IMR-90 (cell line): ENCODE measurements around the gene MCTP2. TPM values are rescaled to one million over a fixed set of nuclear protein-coding genes. Genes with fewer than 3 reads are reported as not detected.
A peak's percentile ranks its signal among the peaks of the same experiment; 100 is the strongest.

Experiments used
- ATAC-seq: fragments of 200-7000 bp; cut with Tn5 transposase; 2 replicates; pipeline ENCODE4 v1.9.1; 2020; ENCODE audit warnings: low read depth, mild to moderate bottlenecking, moderate library complexity
- Bru-seq: library from RNA; stranded (reverse); fragments of 400-500 nt; gene quantifications from one replicate; lab custom pipeline; 2021; lab: Mats Ljungman, UMichigan
- BruChase-seq, 2 experiments: library from RNA; stranded (reverse); fragments of 400-500 nt; gene quantifications; one replicate each; lab custom pipeline; 2021; lab: Mats Ljungman, UMichigan
- BruUV-seq: library from RNA; stranded (reverse); fragments of 400-500 nt; replicated peaks from 2 replicates; lab custom pipeline; 2021; lab: Mats Ljungman, UMichigan
- CTCF ChIA-PET: fragments of 300-600 bp; formaldehyde crosslinking; extraction: SDS; loops from one replicate; lab custom pipeline; 2021; ENCODE audit warnings: antibody characterized with exemption; lab: Yijun Ruan, JAX
- POLR2A ChIA-PET: fragments of 300-600 bp; sonication (Branson Sonifier 250); formaldehyde crosslinking; loops from one replicate; lab custom pipeline; 2022; ENCODE audit warnings: antibody characterized with exemption; ENCODE audit not compliant: unreplicated experiment; lab: Charles Lee
- DNase-seq: peaks from one replicate; pipeline ENCODE4 v3.0.0; 2013
- H2AFZ ChIP-seq: replicated peaks from 2 replicates; pipeline ENCODE3; 2013; ENCODE audit warnings: low read length, mild to moderate bottlenecking; ENCODE audit not compliant: poor library complexity
- H2AK5ac ChIP-seq: 2 replicates; pipeline ENCODE4 v1.6.1; 2013; ENCODE audit warnings: low read depth, low read length, inconsistent platforms
- H2AK9ac ChIP-seq: replicated peaks from 2 replicates; pipeline ENCODE3; 2013; ENCODE audit warnings: mild to moderate bottlenecking, low read depth, low read length, moderate library complexity; ENCODE audit not compliant: poor library complexity
- H2BK120ac ChIP-seq: 2 replicates; pipeline ENCODE4 v1.6.1; 2013; ENCODE audit warnings: low read depth, low read length, inconsistent platforms
- H2BK15ac ChIP-seq: 3 replicates; pipeline ENCODE4 v1.6.1; 2013; ENCODE audit warnings: low read depth, low read length, inconsistent platforms
- H2BK20ac ChIP-seq: 2 replicates; pipeline ENCODE4 v1.6.1; 2013; ENCODE audit warnings: low read depth, mild to moderate bottlenecking, inconsistent platforms, low read length, moderate library complexity
- H2BK5ac ChIP-seq: 2 replicates; pipeline ENCODE4 v1.6.1; 2013; ENCODE audit warnings: mild to moderate bottlenecking, low read depth, low read length, inconsistent platforms; ENCODE audit not compliant: poor library complexity, severe bottlenecking
- H3K14ac ChIP-seq: replicated peaks from 2 replicates; pipeline ENCODE4 v1.6.1; 2013; ENCODE audit warnings: low read depth, low read length, inconsistent platforms
- H3K18ac ChIP-seq: 2 replicates; pipeline ENCODE4 v1.6.1; 2013; ENCODE audit warnings: low read depth, low read length, control low read depth
- H3K23ac ChIP-seq: 2 replicates; pipeline ENCODE4 v1.6.1; 2013; ENCODE audit warnings: low read depth, low read length, inconsistent platforms
- H3K27ac ChIP-seq: 2 replicates; pipeline ENCODE4 v1.5.1; 2013; ENCODE audit warnings: mild to moderate bottlenecking, control low read depth, low read length; ENCODE audit not compliant: insufficient read depth
- H3K27me3 ChIP-seq: 2 replicates; pipeline ENCODE4 v1.6.1; 2013; ENCODE audit warnings: low read length; ENCODE audit not compliant: control insufficient read depth, insufficient read depth
- H3K36me3 ChIP-seq: 2 replicates; pipeline ENCODE4 v1.6.1; 2013; ENCODE audit warnings: low read length, mixed read lengths; ENCODE audit not compliant: control insufficient read depth, insufficient read depth
- H3K4ac ChIP-seq: 2 replicates; pipeline ENCODE4 v1.6.1; 2013; ENCODE audit warnings: low read depth, low read length, inconsistent platforms
- H3K4me1 ChIP-seq: 2 replicates; pipeline ENCODE4 v1.6.1; 2013; ENCODE audit warnings: low read length, mixed read lengths; ENCODE audit not compliant: control insufficient read depth, insufficient read depth
- H3K4me2 ChIP-seq: 2 replicates; pipeline ENCODE4 v1.6.1; 2013; ENCODE audit warnings: low read depth, mild to moderate bottlenecking, control low read depth, low read length, moderate library complexity
- H3K4me3 ChIP-seq: 2 replicates; pipeline ENCODE4 v1.5.1; 2013; ENCODE audit warnings: low read depth, mild to moderate bottlenecking, control low read depth, low read length, moderate library complexity; ENCODE audit not compliant: insufficient read depth
- H3K56ac ChIP-seq: 2 replicates; pipeline ENCODE4 v1.6.1; 2013; ENCODE audit warnings: low read length, inconsistent platforms; ENCODE audit not compliant: insufficient read depth; ENCODE audit errors: extremely low read depth
- H3K79me1 ChIP-seq, 2 experiments: 2 replicates each; pipeline ENCODE4 v1.6.1; 2013; ENCODE audit warnings: low read length in 2 of 2, inconsistent platforms in 1 of 2, low read depth in 1 of 2
- H3K9ac ChIP-seq: 2 replicates; pipeline ENCODE4 v1.6.1; 2013; ENCODE audit warnings: low read depth, low read length, control low read depth
- H3K9me1 ChIP-seq: 2 replicates; pipeline ENCODE4 v1.6.1; 2013; ENCODE audit warnings: low read length, inconsistent platforms; ENCODE audit not compliant: insufficient read depth
- H3K9me3 ChIP-seq: 2 replicates; pipeline ENCODE4 v1.6.1; 2013; ENCODE audit warnings: low read length; ENCODE audit not compliant: control insufficient read depth, insufficient read depth
- H4K20me1 ChIP-seq: 2 replicates; pipeline ENCODE4 v1.6.1; 2013; ENCODE audit warnings: low read length, inconsistent platforms; ENCODE audit not compliant: insufficient read depth
- H4K5ac ChIP-seq: 2 replicates; pipeline ENCODE4 v1.6.1; 2013; ENCODE audit warnings: mild to moderate bottlenecking, low read depth, low read length, control low read depth
- H4K8ac ChIP-seq, 2 experiments: 2 replicates each; pipeline ENCODE4 v1.6.1; 2013; ENCODE audit warnings: low read depth in 2 of 2, low read length in 2 of 2, control low read depth in 1 of 2, inconsistent platforms in 1 of 2
- H4K91ac ChIP-seq: 2 replicates; pipeline ENCODE4 v1.6.1; 2013; ENCODE audit warnings: low read depth, low read length, inconsistent platforms; ENCODE audit not compliant: insufficient read depth
- CEBPB ChIP-seq: IDR thresholded peaks from 2 replicates; pipeline ENCODE4 v1.6.1; 2012; ENCODE audit warnings: low read depth, low read length, improper control_type of control experiment
- FOS ChIP-seq: fragments of 150-350 bp; IDR thresholded peaks from 2 replicates; pipeline ENCODE4 v1.6.1; 2016; ENCODE audit warnings: low read depth, low read length
- MXI1 ChIP-seq: IDR thresholded peaks from 2 replicates; pipeline ENCODE4 v1.6.1; 2012; ENCODE audit warnings: low read depth, mild to moderate bottlenecking, low read length, moderate library complexity, borderline replicate concordance
- POLR2A ChIP-seq: IDR thresholded peaks from 2 replicates; pipeline ENCODE4 v1.6.1; 2012; ENCODE audit warnings: mild to moderate bottlenecking, low read depth, low read length
- RAD21 ChIP-seq: IDR thresholded peaks from 2 replicates; pipeline ENCODE4 v1.6.1; 2012; ENCODE audit warnings: low read length, improper control_type of control experiment
- RFX5 ChIP-seq: IDR thresholded peaks from 2 replicates; pipeline ENCODE4 v1.8.0; 2012; ENCODE audit warnings: low read depth, mild to moderate bottlenecking, low read length, moderate library complexity
- WGBS, 2 experiments: methylation state at CpG; one replicate each; pipeline versions ENCODE4 v1.1.5 to v1.1.7; 2013; ENCODE audit warnings: missing lambda C conversion rate in 2 of 2; ENCODE audit not compliant: insufficient read length in 1 of 2; ENCODE audit errors: extremely low coverage in 2 of 2; 5-methylcytosine and 5-hydroxymethylcytosine counted together
- dilution Hi-C: fragments of 300-500 bp; cut with HindIII; formaldehyde crosslinking; loops from one replicate; pipeline ENCODE4 v1.14.3; 2018; ENCODE audit warnings: low sequenced_read_pairs; ENCODE audit not compliant: unreplicated experiment
- in situ Hi-C: fragments of 300-500 bp; cut with MboI; formaldehyde crosslinking; loops from 3 replicates; pipeline ENCODE4 v1.14.3; 2019; ENCODE audit warnings: low sequenced_read_pairs, inconsistent platforms, mixed read lengths
- intact Hi-C: fragments of 100-400 bp; cut with micrococcal nuclease; formaldehyde crosslinking; loops from 2 replicates; pipeline ENCODE4 v1.10.0; 2022
- long read RNA-seq: library from polyadenylated mRNA; unstranded; transcript quantifications from one replicate; pipeline ENCODE4 v2.0.0, GENCODE V29; 2021; ENCODE audit not compliant: unreplicated experiment
- polyA plus RNA-seq, 3 experiments: library from polyadenylated mRNA; depleted of rRNA; stranded (reverse); fragments of >200 nt; gene quantifications; 2 replicates each; pipeline ENCODE4 v1.2.3, GENCODE V29; 2012; ENCODE audit warnings: low replicate concordance in 1 of 3
- total RNA-seq: library from RNA; depleted of rRNA; stranded (reverse); fragments of >200 nt; gene quantifications from 2 replicates; pipeline ENCODE4 v1.2.3, GENCODE V29; 2012; rRNA removed
- TF ChIP-seq, protein P1 (sequence below): conservative IDR thresholded peaks from 2 replicates; pipeline ENCODE4 v1.5.1; 2012; ENCODE audit warnings: mild to moderate bottlenecking, low read depth, low read length, improper control_type of control experiment
- TF ChIP-seq, protein P2 (sequence below): fragments of 150-350 bp; IDR thresholded peaks from 2 replicates; pipeline ENCODE4 v1.6.1; 2016; ENCODE audit warnings: low read depth, mild to moderate bottlenecking, low read length, moderate library complexity, borderline replicate concordance

The MCTP2 gene, protein sequence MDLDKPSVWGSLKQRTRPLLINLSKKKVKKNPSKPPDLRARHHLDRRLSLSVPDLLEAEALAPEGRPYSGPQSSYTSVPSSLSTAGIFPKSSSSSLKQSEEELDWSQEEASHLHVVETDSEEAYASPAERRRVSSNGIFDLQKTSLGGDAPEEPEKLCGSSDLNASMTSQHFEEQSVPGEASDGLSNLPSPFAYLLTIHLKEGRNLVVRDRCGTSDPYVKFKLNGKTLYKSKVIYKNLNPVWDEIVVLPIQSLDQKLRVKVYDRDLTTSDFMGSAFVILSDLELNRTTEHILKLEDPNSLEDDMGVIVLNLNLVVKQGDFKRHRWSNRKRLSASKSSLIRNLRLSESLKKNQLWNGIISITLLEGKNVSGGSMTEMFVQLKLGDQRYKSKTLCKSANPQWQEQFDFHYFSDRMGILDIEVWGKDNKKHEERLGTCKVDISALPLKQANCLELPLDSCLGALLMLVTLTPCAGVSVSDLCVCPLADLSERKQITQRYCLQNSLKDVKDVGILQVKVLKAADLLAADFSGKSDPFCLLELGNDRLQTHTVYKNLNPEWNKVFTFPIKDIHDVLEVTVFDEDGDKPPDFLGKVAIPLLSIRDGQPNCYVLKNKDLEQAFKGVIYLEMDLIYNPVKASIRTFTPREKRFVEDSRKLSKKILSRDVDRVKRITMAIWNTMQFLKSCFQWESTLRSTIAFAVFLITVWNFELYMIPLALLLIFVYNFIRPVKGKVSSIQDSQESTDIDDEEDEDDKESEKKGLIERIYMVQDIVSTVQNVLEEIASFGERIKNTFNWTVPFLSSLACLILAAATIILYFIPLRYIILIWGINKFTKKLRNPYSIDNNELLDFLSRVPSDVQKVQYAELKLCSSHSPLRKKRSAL
- total RNA-seq: 8.6 and 9.9 TPM in 2 replicates
- polyA plus RNA-seq (2012; rRNA removed): 5.1 and 6.6 TPM in 2 replicates
- polyA plus RNA-seq (2012; cell fraction: cytosol; rRNA removed): 1.4 and 2.7 TPM in 2 replicates
- 6.9 and 16.5 TPM in 2 replicates for polyA plus RNA-seq (2012; cell fraction: nucleus; rRNA removed; ENCODE audit: low replicate concordance)
- Bru-seq, nascent RNA: percentile 55 among the genes with signal in this experiment
- percentile 46 among the genes with signal in this experiment for BruChase-seq, experiment 1, labeled RNA remaining after a 6-hour chase
- percentile 44 among the genes with signal in this experiment for BruChase-seq, experiment 2, labeled RNA remaining after a 2-hour chase
- long read RNA-seq, partial matches to known transcripts: 0 of 6 reads
- long read RNA-seq, other reads (novel, unspliced or antisense): 6 of 6 reads

DNA sequence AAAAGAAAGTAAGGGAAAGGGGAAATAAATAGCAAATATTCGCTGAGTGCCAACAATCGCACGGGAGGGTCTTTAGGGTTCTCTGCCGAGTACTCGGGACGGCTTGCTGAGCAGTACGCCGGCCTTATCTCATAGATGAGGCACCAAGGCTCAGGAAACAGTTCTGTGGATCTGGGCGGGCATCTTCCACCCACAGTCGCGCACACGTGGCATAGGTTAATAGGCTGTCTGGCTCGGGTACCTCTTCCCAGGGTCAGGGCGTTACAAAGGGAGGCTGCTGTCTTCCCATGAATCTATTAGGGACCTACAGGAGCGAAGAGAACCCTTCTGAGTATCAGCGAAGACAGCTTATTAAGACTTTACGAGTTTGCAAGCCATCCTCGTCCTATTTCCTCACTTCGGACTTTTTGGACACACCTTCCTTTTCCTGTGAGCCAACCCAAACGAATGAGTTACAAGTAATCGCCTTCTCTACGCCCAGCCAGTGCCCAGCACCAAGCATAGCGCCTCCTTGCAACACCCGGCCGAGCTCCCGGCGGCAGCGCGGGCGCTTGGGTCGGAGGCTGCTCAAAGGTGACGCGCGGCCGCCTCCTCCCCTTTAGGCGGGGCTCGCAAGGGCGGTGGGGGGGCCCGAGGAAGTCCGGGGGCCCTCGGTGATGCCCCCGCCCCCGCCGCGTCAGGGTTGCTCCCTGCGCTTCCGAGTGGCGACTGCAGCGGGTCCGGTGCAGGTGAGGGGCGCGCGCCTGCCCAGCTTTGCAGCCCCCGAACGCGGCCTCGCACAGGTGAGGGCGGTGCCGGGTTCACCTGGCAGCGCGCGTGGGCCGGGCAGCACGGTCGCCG lies at the start of gene MCTP2:
TSS of gene MCTP2 (plus strand) at position 679 of the 840 bp plus-strand sequence. CDS start 66,705 bp downstream, outside the sequence.
- peak within 1 kb of the TSS; percentile 96 for H3K23ac ChIP-seq
- peak within 1 kb of the TSS; percentile 78 for H2BK5ac ChIP-seq
- DNase-seq (peak; percentile 70), ATAC-seq (peak; percentile 94)
- BruUV-seq: no TSS peak
- ChIA-PET POLR2A (interaction anchor here (0.6 kb wide), 1 partner anchor 85 kb away, joined by 3 read pairs; no protein-coding TSS in a partner anchor), CTCF (interaction anchor here (1.1 to 1.5 kb wide), 2 partner anchors 67 to 93 kb away, joined by 3 to 5 read pairs; no protein-coding TSS in a partner anchor)
- H3K27me3 ChIP-seq: no peaks in the 10 kb centered on the region
- peak within 1 kb of the TSS; percentile 69 for H4K5ac ChIP-seq
- peak within 1 kb of the TSS; percentile 93 for H3K14ac ChIP-seq
- peak within 1 kb of the TSS; percentile 90 for H2AFZ ChIP-seq
- H3K36me3 ChIP-seq: no peaks in the 10 kb centered on the region
- intact Hi-C loops: loop anchor here (5.0 kb wide), 1 partner anchor 64 kb away; no protein-coding TSS in a partner anchor
- in situ Hi-C loops: no loop called here
- peak within 1 kb of the TSS; percentile 76; the same call in 1 of the 3 replicates for H2BK15ac ChIP-seq
- H3K4me2 ChIP-seq: peak within 1 kb of the TSS; percentile 97
- 9% methylated on average over 19 of the region's 66 CpGs; no CpG with 5 or more reads in 1 of the 2 experiments for WGBS, 2 experiments
- peak within 1 kb of the TSS; percentile 66 for H3K56ac ChIP-seq
- peak within 1 kb of the TSS; percentile 85 for H3K4me3 ChIP-seq
- no peaks in the 10 kb centered on the region for H3K9me3 ChIP-seq
- H3K18ac ChIP-seq: peak within 1 kb of the TSS; percentile 90
- peak within 1 kb of the TSS; percentile 69 for H2BK20ac ChIP-seq
- H3K4ac ChIP-seq: peak within 1 kb of the TSS; percentile 89
- peak within 1 kb of the TSS; percentile 38 for H3K27ac ChIP-seq
- H2AK9ac ChIP-seq: peak within 1 kb of the TSS; percentile 28
- H4K20me1 ChIP-seq: no peaks in the 10 kb centered on the region
- peak within 1 kb of the TSS; percentile 80 for H3K9ac ChIP-seq
- dilution Hi-C loops: no loop called here
- H4K91ac ChIP-seq: peak within 1 kb of the TSS; percentile 62
- H4K8ac ChIP-seq: peak within 1 kb of the TSS; percentile 57 to 96
- H3K9me1 ChIP-seq: no peaks in the 10 kb centered on the region
- H2AK5ac ChIP-seq: peak within 1 kb of the TSS; percentile 25; the same call in 1 of the 2 replicates
- H3K79me1 ChIP-seq: peaks cover 0 to 17% of the 10 kb centered on the region in 2 experiments
- peaks cover 3% of the 10 kb centered on the region for H3K4me1 ChIP-seq
- H2BK120ac ChIP-seq: peak within 1 kb of the TSS; percentile 82
- TF ChIP-seq POLR2A: 0 out of 2 replicates have a peak, but pooled peaks have one; percentile 50
- TF ChIP-seq RAD21: no peak
- TF ChIP-seq, protein P1, sequence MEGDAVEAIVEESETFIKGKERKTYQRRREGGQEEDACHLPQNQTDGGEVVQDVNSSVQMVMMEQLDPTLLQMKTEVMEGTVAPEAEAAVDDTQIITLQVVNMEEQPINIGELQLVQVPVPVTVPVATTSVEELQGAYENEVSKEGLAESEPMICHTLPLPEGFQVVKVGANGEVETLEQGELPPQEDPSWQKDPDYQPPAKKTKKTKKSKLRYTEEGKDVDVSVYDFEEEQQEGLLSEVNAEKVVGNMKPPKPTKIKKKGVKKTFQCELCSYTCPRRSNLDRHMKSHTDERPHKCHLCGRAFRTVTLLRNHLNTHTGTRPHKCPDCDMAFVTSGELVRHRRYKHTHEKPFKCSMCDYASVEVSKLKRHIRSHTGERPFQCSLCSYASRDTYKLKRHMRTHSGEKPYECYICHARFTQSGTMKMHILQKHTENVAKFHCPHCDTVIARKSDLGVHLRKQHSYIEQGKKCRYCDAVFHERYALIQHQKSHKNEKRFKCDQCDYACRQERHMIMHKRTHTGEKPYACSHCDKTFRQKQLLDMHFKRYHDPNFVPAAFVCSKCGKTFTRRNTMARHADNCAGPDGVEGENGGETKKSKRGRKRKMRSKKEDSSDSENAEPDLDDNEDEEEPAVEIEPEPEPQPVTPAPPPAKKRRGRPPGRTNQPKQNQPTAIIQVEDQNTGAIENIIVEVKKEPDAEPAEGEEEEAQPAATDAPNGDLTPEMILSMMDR: 0 out of 2 replicates have a peak, but pooled peaks have one; percentile 7
- TF ChIP-seq FOS: no peak
- TF ChIP-seq RFX5: no peak
- peak; percentile 43; the same call in 1 of the 2 replicates for TF ChIP-seq CEBPB
- TF ChIP-seq MXI1: no peak
- TF ChIP-seq, protein P2, sequence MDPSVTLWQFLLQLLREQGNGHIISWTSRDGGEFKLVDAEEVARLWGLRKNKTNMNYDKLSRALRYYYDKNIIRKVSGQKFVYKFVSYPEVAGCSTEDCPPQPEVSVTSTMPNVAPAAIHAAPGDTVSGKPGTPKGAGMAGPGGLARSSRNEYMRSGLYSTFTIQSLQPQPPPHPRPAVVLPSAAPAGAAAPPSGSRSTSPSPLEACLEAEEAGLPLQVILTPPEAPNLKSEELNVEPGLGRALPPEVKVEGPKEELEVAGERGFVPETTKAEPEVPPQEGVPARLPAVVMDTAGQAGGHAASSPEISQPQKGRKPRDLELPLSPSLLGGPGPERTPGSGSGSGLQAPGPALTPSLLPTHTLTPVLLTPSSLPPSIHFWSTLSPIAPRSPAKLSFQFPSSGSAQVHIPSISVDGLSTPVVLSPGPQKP: no peak
